PC-9 (cell line): ENCODE data around the gene ELN. TPM values are rescaled to one million over a fixed set of nuclear protein-coding genes. Genes with fewer than 3 reads are reported as not detected.

Source experiments
- BruUV-seq: library from RNA; stranded (reverse); fragments of 400-500 nt; replicated peaks from 2 replicates; lab custom pipeline; 2021; lab: Mats Ljungman, UMichigan
- CTCF ChIA-PET: fragments of 300-600 bp; sonication (Branson Sonifier 250); formaldehyde crosslinking; loops from one replicate; lab custom pipeline; 2022; ENCODE audit warnings: antibody characterized with exemption; lab: Charles Lee
- POLR2A ChIA-PET: fragments of 300-600 bp; sonication (Branson Sonifier 250); formaldehyde crosslinking; loops from one replicate; lab custom pipeline; 2022; ENCODE audit warnings: antibody characterized with exemption; ENCODE audit not compliant: unreplicated experiment; lab: Charles Lee
- DNase-seq, 2 experiments: peaks; one replicate each; pipeline versions ENCODE4 v3.0.0 to v3.0.0-alpha.2; 2015 to 2022; ENCODE audit warnings: mixed read lengths in 1 of 2
- H2AFZ ChIP-seq: fragments of 200-600 bp; sonication (generic); 2 replicates; pipeline ENCODE4 v1.8.1; 2017; ENCODE audit warnings: antibody characterized with exemption
- H3F3A ChIP-seq: fragments of 200-600 bp; sonication (generic); 2 replicates; pipeline ENCODE4 v1.8.1; 2017; ENCODE audit warnings: antibody characterized with exemption, mild to moderate bottlenecking, low read depth; ENCODE audit not compliant: insufficient read depth
- H3K27ac ChIP-seq: fragments of 200-600 bp; sonication (generic); 2 replicates; pipeline ENCODE4 v1.6.1; 2016; ENCODE audit warnings: mixed run types
- H3K27me3 ChIP-seq: fragments of 200-600 bp; sonication (generic); 2 replicates; pipeline ENCODE4 v1.6.1; 2016; ENCODE audit warnings: low read depth, mixed run types; ENCODE audit not compliant: insufficient read depth
- H3K36me3 ChIP-seq: fragments of 200-600 bp; sonication (generic); 2 replicates; pipeline ENCODE4 v1.6.1; 2016; ENCODE audit warnings: low read depth, mixed run types
- H3K4me1 ChIP-seq: fragments of 200-600 bp; sonication (generic); replicated peaks from 2 replicates; pipeline ENCODE4 v1.6.1; 2016; ENCODE audit warnings: mixed run types; ENCODE audit not compliant: insufficient read depth
- H3K4me2 ChIP-seq: fragments of 200-600 bp; sonication (generic); 2 replicates; pipeline ENCODE4 v1.6.1; 2017; ENCODE audit warnings: mixed run types
- H3K4me3 ChIP-seq: fragments of 200-600 bp; sonication (generic); 2 replicates; pipeline ENCODE4 v1.6.1; 2016; ENCODE audit warnings: mixed run types
- H3K79me2 ChIP-seq: fragments of 200-600 bp; sonication (generic); 2 replicates; pipeline ENCODE4 v1.6.1; 2017; ENCODE audit warnings: low read depth, mixed run types
- H3K9me2 ChIP-seq: fragments of 200-600 bp; sonication (generic); 2 replicates; pipeline ENCODE4 v1.8.1; 2017; ENCODE audit warnings: mild to moderate bottlenecking; ENCODE audit not compliant: insufficient read depth
- H3K9me3 ChIP-seq: fragments of 200-600 bp; sonication (generic); 2 replicates; pipeline ENCODE4 v1.8.1; 2016; ENCODE audit warnings: low read depth; ENCODE audit not compliant: insufficient read depth
- H4K20me1 ChIP-seq: fragments of 200-600 bp; sonication (generic); 2 replicates; pipeline ENCODE4 v1.8.1; 2017; ENCODE audit not compliant: insufficient read depth
- CTCF ChIP-seq: fragments of 200-600 bp; sonication (generic); conservative IDR thresholded peaks from 2 replicates; pipeline ENCODE4 v1.6.1; 2017; ENCODE audit warnings: mixed run types, antibody characterized with exemption, mild to moderate bottlenecking, moderate library complexity
- EZH2 ChIP-seq: fragments of 200-600 bp; sonication (generic); IDR thresholded peaks from 2 replicates; pipeline ENCODE4 v1.8.0; 2017; ENCODE audit warnings: antibody characterized with exemption, low read depth
- intact Hi-C: fragments of 100-400 bp; cut with micrococcal nuclease; formaldehyde crosslinking; loops from one replicate; pipeline ENCODE4 v1.10.0; 2022; ENCODE audit not compliant: unreplicated experiment
- total RNA-seq: library from RNA; stranded (reverse); gene quantifications from 2 replicates; pipeline ENCODE4 v1.2.3, GENCODE V29; 2021

The ELN gene
- total RNA-seq, 1 experiment from 2014 or later: 0.11 TPM

- peaks cover 12% of the 10 kb centered on the region for H3K4me1 ChIP-seq
- H4K20me1 ChIP-seq: no peaks in the 10 kb centered on the region
- no peak overlapping the region for H3K4me3 ChIP-seq
- no peak for DNase-seq
- ChIA-PET POLR2A (no interaction called here), CTCF (no interaction called here)
- intact Hi-C loops: loop anchor here (5.0 kb wide), 1 partner anchor 43 kb away; no protein-coding TSS in a partner anchor
- no peaks in the 10 kb centered on the region for H3K79me2 ChIP-seq
- no peaks in the 10 kb centered on the region for H3F3A ChIP-seq
- no peak overlapping the region for H2AFZ ChIP-seq
- BruUV-seq: no TSS peak
- no peak overlapping the region for H3K27ac ChIP-seq
- H3K9me3 ChIP-seq: no peaks in the 10 kb centered on the region
- H3K4me2 ChIP-seq: no peak overlapping the region
- H3K27me3 ChIP-seq: no peaks in the 10 kb centered on the region
- H3K9me2 ChIP-seq: no peaks in the 10 kb centered on the region
- no peaks in the 10 kb centered on the region for H3K36me3 ChIP-seq
- TF ChIP-seq EZH2 (no peak), CTCF (no peak)
Observed at GRCh38 chr7:74020390-74020789, 7.6 kb upstream of the ELN start.

GRCh38 chr7:74021546-74022320 is 6.2 kb upstream of the ELN start:
- ChIA-PET POLR2A (interaction anchor here (0.7 kb wide), 1 partner anchor 19 kb away, joined by 4 read pairs; no protein-coding TSS in a partner anchor), CTCF (interaction anchor here (0.5 to 0.6 kb wide), 3 partner anchors 52 to 373 kb away, joined by 3 to 6 read pairs (median 5); no protein-coding TSS in a partner anchor)
- intact Hi-C loops: loop anchor here (5.0 kb wide), 1 partner anchor 44 kb away; no protein-coding TSS in a partner anchor

GRCh38 chr7:74022507-74022906 is 5.5 kb upstream of the ELN start:
- POLR2A ChIA-PET: interaction anchor here (0.7 kb wide), 1 partner anchor 20 kb away, joined by 4 read pairs; no protein-coding TSS in a partner anchor
- H3K4me1 ChIP-seq: peaks cover 12% of the 10 kb centered on the region
- peak overlapping the region; percentile 63 for H3K4me2 ChIP-seq
- no peak overlapping the region for H3K27ac ChIP-seq
- H3K36me3 ChIP-seq: no peaks in the 10 kb centered on the region
- H4K20me1 ChIP-seq: no peaks in the 10 kb centered on the region
- H3K79me2 ChIP-seq: no peaks in the 10 kb centered on the region
- intact Hi-C loops: loop anchor here (5.0 kb wide), 1 partner anchor 45 kb away; no protein-coding TSS in a partner anchor
- no peaks in the 10 kb centered on the region for H3K9me2 ChIP-seq
- no TSS peak for BruUV-seq
- no peaks in the 10 kb centered on the region for H3K9me3 ChIP-seq
- H3F3A ChIP-seq: no peaks in the 10 kb centered on the region
- DNase-seq: no peak
- no peak overlapping the region for H3K4me3 ChIP-seq
- no peaks in the 10 kb centered on the region for H3K27me3 ChIP-seq
- CTCF ChIA-PET: interaction anchor here (0.5 to 0.6 kb wide), 3 partner anchors 315 to 415 kb away, joined by 3 to 9 read pairs (median 5); no protein-coding TSS in a partner anchor
- H2AFZ ChIP-seq: no peak overlapping the region
- TF ChIP-seq EZH2 (no peak), CTCF (no peak)

More at GRCh38 chr7:74021546-74022320, 6.2 kb upstream of the ELN start:
- no peak for DNase-seq
- TF ChIP-seq EZH2: no peak
- TF ChIP-seq CTCF: no peak
- Histone ChIP-seq H3K9me3 (no peaks in the 10 kb centered on the region), H3K27ac (no peak overlapping the region), H3K79me2 (no peaks in the 10 kb centered on the region), H3F3A (no peaks in the 10 kb centered on the region), H3K4me2 (no peak overlapping the region), H3K36me3 (no peaks in the 10 kb centered on the region), H3K9me2 (no peaks in the 10 kb centered on the region), H4K20me1 (no peaks in the 10 kb centered on the region), H3K4me1 (peaks cover 12% of the 10 kb centered on the region), H3K27me3 (no peaks in the 10 kb centered on the region), H2AFZ (no peak overlapping the region), H3K4me3 (no peak overlapping the region)
- BruUV-seq: no TSS peak
